ENCODE results near the gene OTUD5. TPM values are rescaled to one million over a fixed set of nuclear protein-coding genes. Genes with fewer than 3 reads are reported as not detected.
A peak's percentile ranks its signal among the peaks of the same experiment; 100 is the strongest.

OTUD5 gene
- total RNA-seq, 1 donor from 2014 or later: 72.3 TPM

DNA sequence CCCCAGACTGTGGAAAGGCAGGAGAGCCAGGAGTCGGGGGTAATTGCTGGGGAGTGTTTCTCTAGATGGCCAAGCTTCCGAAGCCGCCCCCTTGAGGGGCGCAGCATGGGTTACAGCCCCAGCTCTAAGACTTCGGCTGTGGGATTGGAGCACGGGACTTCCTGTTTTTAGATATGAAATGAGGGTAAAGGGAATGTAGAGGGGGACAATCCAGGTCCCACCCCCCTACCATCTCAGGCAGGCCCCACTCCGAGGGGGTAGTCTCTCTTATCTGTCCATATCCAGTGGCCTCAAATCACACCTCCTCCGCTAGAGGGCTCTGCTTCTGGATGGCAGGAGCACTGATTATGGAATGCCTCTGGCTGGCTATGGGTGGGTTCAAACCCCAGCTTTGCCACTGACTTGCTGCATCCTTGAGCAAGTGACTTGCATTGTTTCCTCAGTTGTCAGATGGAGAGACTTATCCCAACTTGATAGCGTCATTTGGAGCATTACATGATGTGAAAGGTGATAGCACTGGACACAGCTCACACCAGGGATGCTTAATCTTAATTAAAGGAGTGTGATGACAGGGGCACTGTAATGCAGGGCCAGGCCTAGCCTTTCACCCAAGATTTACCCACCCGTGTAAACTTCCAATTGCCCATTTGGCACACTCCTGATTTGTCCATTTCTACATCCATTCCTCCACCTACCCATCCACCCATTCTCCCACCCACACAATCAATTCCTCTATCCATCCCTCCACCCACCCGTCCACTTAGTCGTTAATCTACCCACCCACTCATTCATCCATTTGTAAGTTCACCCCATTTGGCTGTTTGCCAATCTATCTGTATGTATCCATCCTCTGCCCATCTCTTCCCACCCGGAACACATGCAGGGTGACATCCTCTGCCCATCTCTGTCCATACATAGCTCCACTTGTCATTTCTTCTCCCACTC, 15.1 kb upstream of the OTUD5 start:
- peak overlapping the region; percentile 43 to 67 for H3K4me3 ChIP-seq
- H3K4me1 ChIP-seq: no peaks in the 10 kb centered on the region
- TF ChIP-seq CTCF (IDR thresholded peaks at IDR 0.05): peak; percentile 18 to 44 (median 25)
- H3K27me3 ChIP-seq: no peaks in the 10 kb centered on the region
- peak overlapping the region; percentile 62 to 65 for H3K27ac ChIP-seq
- H3K36me3 ChIP-seq: peaks cover 8 to 12% of the 10 kb centered on the region in 2 donors
- intact Hi-C loops (cut with DNase I): loop anchor here (10.0 kb wide), 1 partner anchor 132 kb away; no protein-coding TSS in a partner anchor
- H3K9me3 ChIP-seq: no peaks in the 10 kb centered on the region
- peak in 1 of 2 donors; percentile 67 for DNase-seq (ENCODE audit: low spot score in 2 of 2)

DNA sequence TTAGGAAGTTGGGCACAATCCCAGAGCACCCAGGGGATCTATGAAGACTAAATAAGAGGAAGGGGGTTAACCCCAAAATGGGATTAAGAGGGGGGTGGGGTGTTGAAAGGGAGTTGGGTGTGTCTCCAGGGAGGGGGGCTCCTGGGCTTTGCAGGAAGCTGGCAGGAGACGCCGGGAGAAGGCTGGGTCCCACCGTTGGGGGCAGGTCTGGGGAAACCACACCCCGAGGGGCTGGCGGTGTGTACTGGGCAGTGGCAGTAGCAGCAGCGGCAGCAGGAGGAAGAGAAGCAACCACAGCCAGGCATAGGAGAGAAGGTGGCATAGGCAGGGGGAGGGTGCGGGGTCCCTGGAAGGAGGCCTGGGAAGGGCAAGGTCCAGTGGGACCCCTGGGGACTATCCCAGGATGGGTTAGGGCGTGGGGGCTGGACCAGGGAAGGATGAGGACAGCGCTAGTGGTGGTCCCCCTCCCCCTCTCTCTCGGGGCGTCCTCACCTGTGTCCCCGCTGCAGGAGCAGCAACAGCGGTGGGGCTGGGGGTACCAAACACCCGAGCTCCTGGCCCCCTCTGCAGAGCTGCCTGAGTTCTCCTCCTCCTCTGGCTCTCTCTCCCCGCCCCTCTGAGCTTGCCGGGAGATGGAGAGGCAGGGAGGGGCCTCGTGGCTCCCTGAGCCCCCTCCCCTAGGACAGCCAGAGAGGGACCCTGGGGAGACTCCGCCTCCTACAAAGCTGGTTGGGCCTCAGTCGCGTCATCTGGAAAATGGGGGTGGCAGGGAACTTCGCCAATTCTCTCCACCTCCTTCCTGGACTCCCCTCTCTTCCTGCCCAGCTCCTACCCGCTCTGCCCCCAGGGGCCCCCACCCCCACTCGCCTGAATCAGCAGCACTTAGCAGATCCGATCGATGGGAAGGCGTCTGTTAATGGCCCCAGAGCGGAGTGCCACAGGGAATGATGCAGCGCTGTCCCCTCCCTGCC, 14.1 kb upstream of the OTUD5 start, which contains the start of gene KCND1:
Gene KCND1, minus strand, starts transcription at position 596 of the 971 bp plus-strand sequence. CDS start 1,573 bp downstream, outside the sequence.
- Histone ChIP-seq H3K9me3 (no peaks in the 10 kb centered on the region), H3K4me3 (peak within 1 kb of the TSS; percentile 43 to 67), H3K27ac (peak within 1 kb of the TSS; percentile 62 to 65), H3K36me3 (peaks cover 6 to 8% of the 10 kb centered on the region in 2 donors), H3K4me1 (no peaks in the 10 kb centered on the region), H3K27me3 (no peaks in the 10 kb centered on the region)
- intact Hi-C loops (cut with DNase I): loop anchor here (10.0 kb wide), 1 partner anchor 133 kb away; no protein-coding TSS in a partner anchor
- no peak for TF ChIP-seq CTCF (IDR thresholded peaks at IDR 0.05)
- peak; percentile 14 to 81 for DNase-seq (ENCODE audit: low spot score in 2 of 2)

GRCh38 chrX:48969471-48969870, 12.1 kb upstream of the OTUD5 start:
- intact Hi-C loops (cut with DNase I): no loop called here
- Histone ChIP-seq H3K9me3 (no peaks in the 10 kb centered on the region), H3K27me3 (no peaks in the 10 kb centered on the region), H3K4me3 (no peak overlapping the region), H3K4me1 (no peaks in the 10 kb centered on the region), H3K36me3 (no peaks in the 10 kb centered on the region), H3K27ac (no peak overlapping the region)
- DNase-seq (ENCODE audit: low spot score in 2 of 2): no peak
- TF ChIP-seq CTCF (IDR thresholded peaks at IDR 0.05): no peak

DNA sequence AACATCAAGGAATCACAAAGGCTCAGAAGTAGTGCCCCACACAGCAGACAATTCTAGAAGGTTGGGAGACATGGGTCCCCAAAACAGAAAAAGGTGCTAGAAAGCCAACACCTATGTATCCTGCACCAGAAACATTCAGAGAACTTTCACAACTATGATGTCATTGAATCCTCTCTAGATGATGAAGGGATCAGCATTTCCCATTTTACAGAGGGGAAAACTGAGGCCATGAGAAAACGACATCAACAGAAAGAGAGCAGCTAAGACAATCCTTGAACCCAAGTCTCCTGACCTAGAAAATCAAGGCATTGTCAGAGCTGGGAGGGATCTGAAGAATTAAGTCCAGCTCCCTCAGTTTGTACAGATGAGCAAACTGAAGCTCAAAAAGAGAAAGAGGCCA, 11.0 kb upstream of the OTUD5 start:
- TF ChIP-seq CTCF (IDR thresholded peaks at IDR 0.05): no peak
- no peak overlapping the region for H3K4me3 ChIP-seq
- H3K27me3 ChIP-seq: no peaks in the 10 kb centered on the region
- H3K9me3 ChIP-seq: no peaks in the 10 kb centered on the region
- no peak for DNase-seq (ENCODE audit: low spot score in 2 of 2)
- no peaks in the 10 kb centered on the region for H3K4me1 ChIP-seq
- intact Hi-C loops (cut with DNase I): no loop called here
- H3K27ac ChIP-seq: no peak overlapping the region
- H3K36me3 ChIP-seq: no peaks in the 10 kb centered on the region

DNA sequence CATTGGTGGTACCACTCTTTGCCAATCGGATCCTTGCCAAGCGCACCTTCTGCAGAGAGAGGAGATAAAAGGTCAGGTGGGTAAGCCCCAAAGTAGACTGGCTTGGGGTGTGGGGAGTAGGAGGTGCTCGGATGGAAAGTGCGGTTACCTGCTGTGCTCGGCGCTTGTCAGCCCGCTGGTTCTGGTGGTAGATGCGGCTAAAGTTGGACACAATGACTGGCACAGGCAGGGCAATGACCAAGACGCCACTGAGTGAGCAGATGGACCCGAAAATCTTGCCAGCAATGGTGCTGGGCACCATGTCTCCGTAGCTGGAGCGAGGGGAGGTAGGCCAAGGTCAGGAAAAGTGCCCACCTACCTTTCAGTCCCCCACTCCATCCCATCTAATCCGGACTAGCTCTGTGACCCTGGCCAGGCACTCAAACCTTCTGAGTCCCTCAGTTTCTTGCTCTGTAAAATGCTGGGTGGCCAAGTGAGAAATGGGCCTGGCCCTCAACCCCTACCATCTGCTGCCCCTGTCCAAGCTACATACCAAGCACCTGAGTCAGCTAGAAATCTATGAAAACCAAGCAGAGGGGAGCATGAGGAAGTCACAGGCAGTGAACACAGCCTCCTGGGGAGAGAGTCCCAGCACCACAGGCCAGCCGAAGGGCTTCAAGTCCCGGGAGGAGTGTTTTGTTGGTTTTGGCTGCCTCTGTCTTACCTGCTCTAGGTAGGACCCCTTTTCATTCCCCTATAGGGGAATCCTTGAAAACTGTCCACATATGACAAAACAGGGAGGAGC, 9.6 kb upstream of the OTUD5 start:
- H3K27ac ChIP-seq: peak overlapping the region; percentile 7 to 32
- no peaks in the 10 kb centered on the region for H3K36me3 ChIP-seq
- H3K9me3 ChIP-seq: no peaks in the 10 kb centered on the region
- no peak for DNase-seq (ENCODE audit: low spot score in 2 of 2)
- H3K4me1 ChIP-seq: no peaks in the 10 kb centered on the region
- H3K4me3 ChIP-seq: no peak overlapping the region
- TF ChIP-seq CTCF (IDR thresholded peaks at IDR 0.05): no peak
- intact Hi-C loops (cut with DNase I): no loop called here
- no peaks in the 10 kb centered on the region for H3K27me3 ChIP-seq

All from ascending aorta (tissue), 2 donors.